Stimulated activated CD8-positive, alpha-beta memory T cell treated with anti-CD3 and anti-CD28 coated beads, Interleukin-4, amount 100 ng/mL, for 48 hours (primary cell): ENCODE measurements around the gene MZB1.
A peak's percentile ranks its signal among the peaks of the same experiment; 100 is the strongest.
"Not testable (repeated sequence)": the region's sequence is repeated elsewhere in the genome, so short reads cannot be mapped to it uniquely, and the experiment has no call there.

ENCODE experiments used
- DNase-seq: peaks from one replicate; pipeline ENCODE4 v3.0.0-alpha.2; 2020

The MZB1 gene

GRCh38 chr5:139391570-139392323 is 2.0 kb upstream of the MZB1 start:
- peak; percentile 53 for DNase-seq

- DNase-seq, result no peak
Observed at GRCh38 chr5:139390639-139391569, 1.2 kb upstream of the MZB1 start.

GRCh38 chr5:139388198-139388821 is 1.4 kb downstream of the MZB1 start:
- DNase-seq, result no peak

GRCh38 chr5:139387611-139388197 is 2.0 kb downstream of the MZB1 start:
- no peak for DNase-seq

- not testable (repeated sequence) for DNase-seq
Observed at GRCh38 chr5:139386956-139387355, 2.8 kb downstream of the MZB1 start.

GRCh38 chr5:139386050-139386438 is 3.7 kb downstream of the MZB1 start:
- no peak for DNase-seq

GRCh38 chr5:139385061-139386049 is 4.4 kb downstream of the MZB1 start:
- no peak for DNase-seq

- no peak for DNase-seq
Observed at GRCh38 chr5:139384591-139385051, 5.1 kb downstream of the MZB1 start.

GRCh38 chr5:139383993-139384590 is 5.6 kb downstream of the MZB1 start:
- DNase-seq, result no peak

GRCh38 chr5:139383275-139383992 is 6.3 kb downstream of the MZB1 start, which contains the start of gene SLC23A1:
Gene SLC23A1, minus strand, starts transcription at chr5:139383297. Its CDS starts 44 bp downstream, at chr5:139383253.
- DNase-seq, result no peak

GRCh38 chr5:139382807-139383206 is 6.9 kb downstream of the MZB1 start:
- DNase-seq, result no peak

- DNase-seq, result no peak
Observed at GRCh38 chr5:139381837-139382761, 7.6 kb downstream of the MZB1 start.

GRCh38 chr5:139379626-139380449 is 9.9 kb downstream of the MZB1 start:
- no peak for DNase-seq

GRCh38 chr5:139378941-139379361 is 10.8 kb downstream of the MZB1 start:
- DNase-seq, result no peak

GRCh38 chr5:139378101-139378825 is 11.4 kb downstream of the MZB1 start:
- no peak for DNase-seq

GRCh38 chr5:139377226-139377625 is 12.5 kb downstream of the MZB1 start:
- no peak for DNase-seq

GRCh38 chr5:139376364-139376763 is 13.3 kb downstream of the MZB1 start:
- DNase-seq, result no peak

GRCh38 chr5:139374909-139375308 is 14.8 kb downstream of the MZB1 start:
- DNase-seq, result peak; percentile 21
